Panc1 (cell line): ENCODE results near the gene BOLA1. TPM values are rescaled to one million over a fixed set of nuclear protein-coding genes. Genes with fewer than 3 reads are reported as not detected.
A peak's percentile ranks its signal among the peaks of the same experiment; 100 is the strongest.

Experiments used
- ATAC-seq: fragments of 200-7000 bp; cut with Tn5 transposase; 2 replicates; pipeline ENCODE4 v1.9.1; 2020; ENCODE audit warnings: mild to moderate bottlenecking, moderate library complexity
- BruUV-seq: library from RNA; stranded (reverse); fragments of 400-500 nt; replicated peaks from 2 replicates; lab custom pipeline; 2021; lab: Mats Ljungman, UMichigan
- CTCF ChIA-PET: fragments of 300-600 bp; sonication (Branson Sonifier 250); formaldehyde crosslinking; loops from one replicate; lab custom pipeline; 2022; ENCODE audit warnings: antibody characterized with exemption; lab: Charles Lee
- POLR2A ChIA-PET: fragments of 300-600 bp; sonication (Branson Sonifier 250); formaldehyde crosslinking; loops from one replicate; lab custom pipeline; 2022; ENCODE audit warnings: antibody characterized with exemption; lab: Charles Lee
- DNase-seq: peaks from one replicate; pipeline ENCODE4 v3.0.0-alpha.2; 2010; ENCODE audit warnings: low read depth, low spot score
- H3K27ac ChIP-seq: 2 replicates; pipeline ENCODE4 v1.5.1; 2011; ENCODE audit warnings: mild to moderate bottlenecking, low read length, inconsistent platforms
- H3K27me3 ChIP-seq: fragments of 200-500 bp; sonication (Bioruptor generic); 2 replicates; pipeline ENCODE4 v1.6.0; 2014; ENCODE audit warnings: low read length, inconsistent platforms; ENCODE audit not compliant: control insufficient read depth, insufficient read depth
- H3K36me3 ChIP-seq: fragments of 200-500 bp; sonication (Bioruptor generic); 2 replicates; pipeline ENCODE4 v1.5.1; 2014; ENCODE audit warnings: inconsistent platforms, mild to moderate bottlenecking, low read length, moderate library complexity; ENCODE audit not compliant: control insufficient read depth, insufficient read depth
- H3K4me1 ChIP-seq: 2 replicates; pipeline ENCODE4 v1.5.1; 2011; ENCODE audit warnings: inconsistent platforms, mild to moderate bottlenecking, low read length, moderate library complexity; ENCODE audit not compliant: control insufficient read depth, insufficient read depth
- H3K4me3 ChIP-seq, 2 experiments: 2 replicates each; pipeline ENCODE4 v1.5.1; 2011 to 2012; ENCODE audit warnings: low read depth in 2 of 2, low read length in 2 of 2, mild to moderate bottlenecking in 2 of 2, inconsistent platforms in 1 of 2, moderate library complexity in 1 of 2
- H3K9me3 ChIP-seq: fragments of 200-500 bp; sonication (Bioruptor generic); 2 replicates; pipeline ENCODE4 v1.5.1; 2014; ENCODE audit warnings: low read depth, mild to moderate bottlenecking, inconsistent platforms, low read length, moderate library complexity; ENCODE audit not compliant: control insufficient read depth, insufficient read depth
- POLR2AphosphoS5 ChIP-seq: IDR thresholded peaks from 2 replicates; pipeline ENCODE4 v1.6.1; 2012; ENCODE audit warnings: mild to moderate bottlenecking, low read depth, low read length, moderate library complexity
- SIN3A ChIP-seq: IDR thresholded peaks from 2 replicates; pipeline ENCODE4 v1.6.1; 2012; ENCODE audit warnings: low read depth, mild to moderate bottlenecking, low read length, moderate library complexity, borderline replicate concordance; ENCODE audit not compliant: insufficient read depth
- TCF7L2 ChIP-seq: IDR thresholded peaks from 2 replicates; pipeline ENCODE4 v1.6.1; 2011; ENCODE audit warnings: mild to moderate bottlenecking, low read depth, low read length, inconsistent platforms
- in situ Hi-C: cut with HindIII; loops from 2 replicates; pipeline ENCODE4 v1.10.0; 2016; ENCODE audit warnings: low sequenced_read_pairs, low pct_unique_long_range_greater_than_20kb
- intact Hi-C: fragments of 100-400 bp; cut with micrococcal nuclease; formaldehyde crosslinking; loops from one replicate; pipeline ENCODE4 v1.10.0; 2022; ENCODE audit not compliant: unreplicated experiment
- total RNA-seq: library from RNA; stranded (reverse); gene quantifications from one replicate; pipeline ENCODE4 v1.2.1, GENCODE V29; 2021; ENCODE audit not compliant: unreplicated experiment
- TF ChIP-seq, protein P1 (sequence below), 2 experiments: IDR thresholded peaks; 2 replicates each; pipeline ENCODE4 v1.6.1; 2011 to 2012; ENCODE audit warnings: low read depth in 2 of 2, control low read depth in 1 of 2, low read length in 1 of 2, mild to moderate bottlenecking in 1 of 2, moderate library complexity in 1 of 2; ENCODE audit not compliant: insufficient read depth in 1 of 2
- TF ChIP-seq, protein P2 (sequence below): fragments of 450-650 bp; IDR thresholded peaks from 2 replicates; pipeline ENCODE4 v1.5.1; 2017; ENCODE audit warnings: mild to moderate bottlenecking

The BOLA1 gene
- total RNA-seq, 1 experiment from 2014 or later = 14.6 TPM

DNA sequence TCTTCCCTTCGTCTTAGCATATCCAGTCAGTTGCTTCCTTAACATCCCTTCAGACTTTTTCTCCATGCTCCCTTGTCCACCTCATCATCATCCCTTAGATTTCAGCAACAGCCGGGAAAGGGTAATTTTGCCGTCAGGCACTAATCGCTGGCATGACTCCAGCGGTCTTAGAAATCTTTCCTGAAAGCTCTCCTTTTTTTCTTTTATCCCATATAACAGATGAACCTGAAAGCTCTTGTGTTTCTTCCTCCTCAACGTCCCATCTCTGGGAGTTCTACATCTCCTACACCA lies 10.4 kb upstream of the BOLA1 start:
- H3K4me1 ChIP-seq = peaks cover 11% of the 10 kb centered on the region
- CTCF ChIA-PET = interaction anchor here (1.1 kb wide), 1 partner anchor 49 kb away, joined by 4 read pairs; no protein-coding TSS in a partner anchor
- intact Hi-C loops (no loop called here), in situ Hi-C loops (no loop called here)
- POLR2A ChIA-PET = interaction anchor here (0.5 kb wide), 1 partner anchor 290 kb away, joined by 4 read pairs; no protein-coding TSS in a partner anchor
- no peaks in the 10 kb centered on the region for H3K9me3 ChIP-seq
- no peak for ATAC-seq
- no peaks in the 10 kb centered on the region for H3K27me3 ChIP-seq
- no peak for DNase-seq
- H3K4me3 ChIP-seq = peak overlapping the region; percentile 91 to 95
- no TSS peak for BruUV-seq
- no peaks in the 10 kb centered on the region; the same call in 1 of the 2 replicates for H3K36me3 ChIP-seq
- H3K27ac ChIP-seq = peak overlapping the region; percentile 99
- TF ChIP-seq, protein P1, sequence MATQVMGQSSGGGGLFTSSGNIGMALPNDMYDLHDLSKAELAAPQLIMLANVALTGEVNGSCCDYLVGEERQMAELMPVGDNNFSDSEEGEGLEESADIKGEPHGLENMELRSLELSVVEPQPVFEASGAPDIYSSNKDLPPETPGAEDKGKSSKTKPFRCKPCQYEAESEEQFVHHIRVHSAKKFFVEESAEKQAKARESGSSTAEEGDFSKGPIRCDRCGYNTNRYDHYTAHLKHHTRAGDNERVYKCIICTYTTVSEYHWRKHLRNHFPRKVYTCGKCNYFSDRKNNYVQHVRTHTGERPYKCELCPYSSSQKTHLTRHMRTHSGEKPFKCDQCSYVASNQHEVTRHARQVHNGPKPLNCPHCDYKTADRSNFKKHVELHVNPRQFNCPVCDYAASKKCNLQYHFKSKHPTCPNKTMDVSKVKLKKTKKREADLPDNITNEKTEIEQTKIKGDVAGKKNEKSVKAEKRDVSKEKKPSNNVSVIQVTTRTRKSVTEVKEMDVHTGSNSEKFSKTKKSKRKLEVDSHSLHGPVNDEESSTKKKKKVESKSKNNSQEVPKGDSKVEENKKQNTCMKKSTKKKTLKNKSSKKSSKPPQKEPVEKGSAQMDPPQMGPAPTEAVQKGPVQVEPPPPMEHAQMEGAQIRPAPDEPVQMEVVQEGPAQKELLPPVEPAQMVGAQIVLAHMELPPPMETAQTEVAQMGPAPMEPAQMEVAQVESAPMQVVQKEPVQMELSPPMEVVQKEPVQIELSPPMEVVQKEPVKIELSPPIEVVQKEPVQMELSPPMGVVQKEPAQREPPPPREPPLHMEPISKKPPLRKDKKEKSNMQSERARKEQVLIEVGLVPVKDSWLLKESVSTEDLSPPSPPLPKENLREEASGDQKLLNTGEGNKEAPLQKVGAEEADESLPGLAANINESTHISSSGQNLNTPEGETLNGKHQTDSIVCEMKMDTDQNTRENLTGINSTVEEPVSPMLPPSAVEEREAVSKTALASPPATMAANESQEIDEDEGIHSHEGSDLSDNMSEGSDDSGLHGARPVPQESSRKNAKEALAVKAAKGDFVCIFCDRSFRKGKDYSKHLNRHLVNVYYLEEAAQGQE (IDR thresholded peaks at IDR 0.05; ENCODE audit: insufficient read depth in 1 of 2, low read depth in 2 of 2, low read length in 1 of 2) = no peak
- TF ChIP-seq, protein P2, sequence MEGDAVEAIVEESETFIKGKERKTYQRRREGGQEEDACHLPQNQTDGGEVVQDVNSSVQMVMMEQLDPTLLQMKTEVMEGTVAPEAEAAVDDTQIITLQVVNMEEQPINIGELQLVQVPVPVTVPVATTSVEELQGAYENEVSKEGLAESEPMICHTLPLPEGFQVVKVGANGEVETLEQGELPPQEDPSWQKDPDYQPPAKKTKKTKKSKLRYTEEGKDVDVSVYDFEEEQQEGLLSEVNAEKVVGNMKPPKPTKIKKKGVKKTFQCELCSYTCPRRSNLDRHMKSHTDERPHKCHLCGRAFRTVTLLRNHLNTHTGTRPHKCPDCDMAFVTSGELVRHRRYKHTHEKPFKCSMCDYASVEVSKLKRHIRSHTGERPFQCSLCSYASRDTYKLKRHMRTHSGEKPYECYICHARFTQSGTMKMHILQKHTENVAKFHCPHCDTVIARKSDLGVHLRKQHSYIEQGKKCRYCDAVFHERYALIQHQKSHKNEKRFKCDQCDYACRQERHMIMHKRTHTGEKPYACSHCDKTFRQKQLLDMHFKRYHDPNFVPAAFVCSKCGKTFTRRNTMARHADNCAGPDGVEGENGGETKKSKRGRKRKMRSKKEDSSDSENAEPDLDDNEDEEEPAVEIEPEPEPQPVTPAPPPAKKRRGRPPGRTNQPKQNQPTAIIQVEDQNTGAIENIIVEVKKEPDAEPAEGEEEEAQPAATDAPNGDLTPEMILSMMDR = no peak
- TF ChIP-seq TCF7L2 = no peak
- no peak for TF ChIP-seq SIN3A
- TF ChIP-seq POLR2AphosphoS5 = no peak

DNA sequence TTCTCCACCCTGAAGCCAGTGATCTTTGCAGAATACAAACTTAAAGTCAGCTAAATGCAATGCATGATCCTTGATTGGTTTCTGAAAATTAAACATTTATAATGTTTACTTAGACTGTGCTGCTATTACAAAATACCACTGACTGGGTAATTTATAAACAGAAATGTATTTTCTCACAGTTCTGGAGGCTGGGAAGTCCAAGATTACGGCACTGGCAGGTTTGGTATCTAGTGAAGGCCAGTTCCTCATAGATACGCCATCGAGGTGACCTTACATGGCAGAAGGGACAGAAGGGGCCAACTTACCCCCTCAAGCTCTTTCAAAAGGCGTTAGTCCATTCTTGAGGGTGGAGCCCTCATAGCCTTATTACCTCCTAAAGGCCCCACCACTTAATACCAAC lies 2.8 kb upstream of the BOLA1 start:
- in situ Hi-C loops (no loop called here), intact Hi-C loops (loop anchor here (10.0 kb wide), 1 partner anchor 168 kb away; the partner anchor contains the start of gene VPS45)
- ChIA-PET CTCF (no interaction called here), POLR2A (no interaction called here)
- ATAC-seq (no peak), DNase-seq (no peak)
- Histone ChIP-seq H3K9me3 (no peaks in the 10 kb centered on the region), H3K27me3 (no peaks in the 10 kb centered on the region), H3K4me1 (peaks cover 6% of the 10 kb centered on the region), H3K27ac (no peak overlapping the region), H3K4me3 (no peak overlapping the region), H3K36me3 (no peaks in the 10 kb centered on the region)
- no TSS peak for BruUV-seq
- no peak for TF ChIP-seq SIN3A
- TF ChIP-seq POLR2AphosphoS5 = no peak
- no peak for TF ChIP-seq TCF7L2
- TF ChIP-seq, protein P2 = no peak
- TF ChIP-seq, protein P1 (IDR thresholded peaks at IDR 0.05; ENCODE audit: insufficient read depth in 1 of 2, low read depth in 2 of 2, low read length in 1 of 2) = no peak
